ENCODE results near the gene DNAAF8. TPM values are rescaled to one million over a fixed set of nuclear protein-coding genes. Genes with fewer than 3 reads are reported as not detected.

DNAAF8 gene
- total RNA-seq, 1 experiment from 2014 or later, result 2.4 TPM

- no peak overlapping the region for H3K4me2 ChIP-seq
- peaks cover 3% of the 10 kb centered on the region; the same call in 1 of the 2 replicates for H3F3A ChIP-seq (ENCODE audit: insufficient read depth, low read depth)
- no peaks in the 10 kb centered on the region for H3K9me3 ChIP-seq (ENCODE audit: insufficient read depth, low read depth)
- POLR2A ChIA-PET (ENCODE audit: unreplicated experiment), result no interaction called here
- intact Hi-C loops (cut with micrococcal nuclease; ENCODE audit: unreplicated experiment), result no loop called here
- no peak overlapping the region for H2AFZ ChIP-seq
- H3K4me1 ChIP-seq (replicated peaks; ENCODE audit: insufficient read depth), result no peaks in the 10 kb centered on the region
- no peak overlapping the region for H3K4me3 ChIP-seq
- TF ChIP-seq EZH2 (IDR thresholded peaks at IDR 0.05; ENCODE audit: low read depth) (no peak), CTCF (conservative IDR thresholded peaks at IDR 0.05) (no peak)
- H3K27ac ChIP-seq, result no peak overlapping the region
- no peak for DNase-seq
- CTCF ChIA-PET, result no interaction called here
- no peaks in the 10 kb centered on the region for H3K36me3 ChIP-seq (ENCODE audit: low read depth)
- H3K9me2 ChIP-seq (ENCODE audit: insufficient read depth), result no peaks in the 10 kb centered on the region
- H3K79me2 ChIP-seq (ENCODE audit: low read depth), result no peaks in the 10 kb centered on the region
- H3K27me3 ChIP-seq (ENCODE audit: insufficient read depth, low read depth), result no peaks in the 10 kb centered on the region
- no TSS peak for BruUV-seq (replicated peaks)
- no peaks in the 10 kb centered on the region for H4K20me1 ChIP-seq (ENCODE audit: insufficient read depth)
Measured at GRCh38 chr16:4746215-4746614, 11.9 kb downstream of the DNAAF8 start.

GRCh38 chr16:4746991-4747574 is 12.7 kb downstream of the DNAAF8 start:
- intact Hi-C loops (cut with micrococcal nuclease; ENCODE audit: unreplicated experiment), result no loop called here
- no peak overlapping the region for H3K27ac ChIP-seq
- H3F3A ChIP-seq (ENCODE audit: insufficient read depth, low read depth), result peaks cover 3% of the 10 kb centered on the region; the same call in 1 of the 2 replicates
- H3K4me3 ChIP-seq, result no peak overlapping the region
- TF ChIP-seq EZH2 (IDR thresholded peaks at IDR 0.05; ENCODE audit: low read depth), result no peak
- no peak for TF ChIP-seq CTCF (conservative IDR thresholded peaks at IDR 0.05)
- no peaks in the 10 kb centered on the region for H3K9me3 ChIP-seq (ENCODE audit: insufficient read depth, low read depth)
- DNase-seq, result no peak
- H3K27me3 ChIP-seq (ENCODE audit: insufficient read depth, low read depth), result no peaks in the 10 kb centered on the region
- ChIA-PET POLR2A (ENCODE audit: unreplicated experiment) (no interaction called here), CTCF (no interaction called here)
- H3K36me3 ChIP-seq (ENCODE audit: low read depth), result no peaks in the 10 kb centered on the region
- BruUV-seq (replicated peaks), result no TSS peak
- no peaks in the 10 kb centered on the region for H4K20me1 ChIP-seq (ENCODE audit: insufficient read depth)
- H2AFZ ChIP-seq, result no peak overlapping the region
- no peaks in the 10 kb centered on the region for H3K9me2 ChIP-seq (ENCODE audit: insufficient read depth)
- no peaks in the 10 kb centered on the region for H3K79me2 ChIP-seq (ENCODE audit: low read depth)
- H3K4me1 ChIP-seq (replicated peaks; ENCODE audit: insufficient read depth), result no peaks in the 10 kb centered on the region
- H3K4me2 ChIP-seq, result no peak overlapping the region

GRCh38 chr16:4747906-4748681 is 13.8 kb downstream of the DNAAF8 start:
- Histone ChIP-seq H3K4me1 (replicated peaks; ENCODE audit: insufficient read depth) (no peaks in the 10 kb centered on the region), H3K79me2 (ENCODE audit: low read depth) (no peaks in the 10 kb centered on the region), H3K4me2 (no peak overlapping the region), H3K27ac (no peak overlapping the region), H3F3A (ENCODE audit: insufficient read depth, low read depth) (peaks cover 3% of the 10 kb centered on the region; the same call in 1 of the 2 replicates), H3K9me3 (ENCODE audit: insufficient read depth, low read depth) (no peaks in the 10 kb centered on the region), H3K4me3 (no peak overlapping the region), H3K27me3 (ENCODE audit: insufficient read depth, low read depth) (no peaks in the 10 kb centered on the region), H3K9me2 (ENCODE audit: insufficient read depth) (no peaks in the 10 kb centered on the region), H3K36me3 (ENCODE audit: low read depth) (no peaks in the 10 kb centered on the region), H4K20me1 (ENCODE audit: insufficient read depth) (no peaks in the 10 kb centered on the region), H2AFZ (no peak overlapping the region)
- TF ChIP-seq CTCF (conservative IDR thresholded peaks at IDR 0.05) (no peak), EZH2 (IDR thresholded peaks at IDR 0.05; ENCODE audit: low read depth) (no peak)
- DNase-seq, result no peak
- intact Hi-C loops (cut with micrococcal nuclease; ENCODE audit: unreplicated experiment), result no loop called here
- BruUV-seq (replicated peaks), result no TSS peak
- POLR2A ChIA-PET (ENCODE audit: unreplicated experiment), result no interaction called here
- CTCF ChIA-PET, result interaction anchor here (0.6 kb wide), 1 partner anchor 157 kb away, joined by 12 read pairs; no protein-coding TSS in a partner anchor

All from PC-9 (cell line).